ENCODE data around the gene IL6ST.
"Not testable (repeated sequence)": the region's sequence is repeated elsewhere in the genome, so short reads cannot be mapped to it uniquely, and the experiment has no call there.

Gene IL6ST

GRCh38 chr5:55959208-55959607, 35.6 kb downstream of the IL6ST start:
- no peak for DNase-seq

- DNase-seq = not testable (repeated sequence)
Observed at GRCh38 chr5:55941154-55941553, 53.6 kb downstream of the IL6ST start.

DNA sequence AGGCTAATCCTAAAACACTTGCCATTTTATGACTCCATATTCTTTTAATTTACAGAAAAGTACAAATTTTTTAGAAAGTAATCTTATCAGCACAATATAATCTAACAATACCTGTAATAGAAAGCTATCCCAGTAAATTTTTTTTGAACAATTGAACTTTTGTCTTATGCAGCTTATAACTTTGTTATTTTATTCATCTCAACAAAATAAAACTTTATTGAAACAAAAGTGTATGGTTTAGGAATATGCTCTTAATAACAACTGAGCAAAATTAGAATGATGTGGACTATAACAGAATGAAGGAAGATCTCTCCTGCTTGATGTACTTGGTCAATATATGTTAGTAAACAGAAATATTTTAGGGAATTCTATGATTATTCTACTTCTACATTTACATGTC, 57.2 kb downstream of the IL6ST start:
- DNase-seq = not testable (repeated sequence)

GRCh38 chr5:55936100-55936693, 58.6 kb downstream of the IL6ST start:
- DNase-seq = peak; percentile 40 to 67 (median 56)

DNA sequence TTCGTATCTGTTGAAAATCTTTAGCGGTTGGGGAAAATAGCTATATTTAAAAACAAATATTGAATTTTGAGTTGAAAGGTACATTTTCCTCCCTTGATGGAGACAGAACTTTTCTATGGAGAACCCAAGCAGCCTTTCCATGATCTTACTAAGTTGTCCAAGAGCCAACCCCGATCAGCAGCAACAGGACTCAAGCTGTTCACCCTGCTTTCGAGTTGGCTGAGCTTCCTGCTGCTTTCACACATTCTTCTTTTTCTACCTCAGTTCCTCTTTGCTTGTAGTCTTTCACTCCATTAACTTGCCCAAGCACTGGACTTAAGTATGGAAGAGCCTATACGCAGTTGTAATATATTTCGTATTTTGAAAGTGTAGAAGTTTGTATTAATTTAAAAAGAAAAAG, 59.4 kb downstream of the IL6ST start:
- DNase-seq = no peak

- DNase-seq = no peak
Observed at GRCh38 chr5:55934720-55935119, 60.0 kb downstream of the IL6ST start.

DNA sequence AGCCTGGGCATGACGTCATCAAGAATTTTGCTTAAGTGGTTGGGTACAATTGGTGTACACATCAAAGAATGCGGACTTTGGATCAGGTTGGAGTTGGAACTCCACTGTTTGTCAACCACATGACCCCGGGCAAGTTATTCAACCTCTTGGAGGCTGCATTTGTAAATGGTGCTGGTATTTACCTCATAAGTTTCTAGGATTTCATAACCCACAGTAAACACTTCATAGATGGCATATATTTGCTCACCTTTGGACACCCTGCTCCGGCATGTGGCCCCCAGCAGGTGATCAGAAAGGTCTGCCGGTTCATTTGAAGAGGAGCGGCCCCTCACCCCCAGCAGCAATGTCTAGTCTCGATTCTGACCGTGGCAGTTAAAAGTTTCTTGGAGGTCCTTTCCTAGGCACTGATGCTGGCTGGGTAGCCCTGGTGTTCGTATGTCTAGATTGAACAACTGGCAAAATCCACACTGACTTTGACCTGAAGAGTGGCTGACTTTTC, 60.6 kb downstream of the IL6ST start:
- no peak for DNase-seq

DNA sequence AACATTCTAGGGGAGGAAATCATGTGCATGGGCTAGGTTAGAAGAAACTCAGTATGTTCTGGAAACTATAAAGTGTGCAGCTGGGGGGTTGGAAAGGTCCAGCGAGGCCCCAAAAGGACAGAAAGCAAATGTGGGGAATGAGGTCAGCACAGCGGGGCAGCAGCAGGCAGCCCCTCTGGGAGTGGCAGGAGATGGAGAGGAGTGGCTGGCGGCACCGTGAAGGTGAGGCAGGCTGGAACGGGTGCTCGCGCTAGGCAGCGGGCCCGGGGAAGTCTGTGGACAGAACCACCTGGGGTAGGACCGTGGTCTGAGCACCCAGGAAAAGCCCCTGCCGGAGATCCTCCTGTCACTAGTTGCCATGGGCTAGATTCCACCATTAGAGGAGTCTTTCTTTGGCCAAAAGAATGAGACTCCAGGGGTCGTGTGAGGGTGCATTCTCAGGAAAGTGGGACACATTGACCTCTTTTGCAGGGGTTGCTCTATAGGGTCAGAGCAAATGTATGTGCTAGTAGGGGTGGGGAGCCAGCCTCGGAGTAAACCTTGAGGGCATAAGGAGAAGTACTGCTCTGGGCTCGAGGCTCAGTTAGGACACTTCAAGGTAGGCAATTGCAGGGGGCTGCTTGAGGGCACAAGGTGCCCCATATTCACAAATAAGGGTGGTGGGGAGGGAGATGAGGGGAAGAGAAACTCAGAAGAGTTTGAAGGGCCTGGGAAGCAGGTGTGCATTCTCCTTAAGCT, 61.2 kb downstream of the IL6ST start:
- no peak for DNase-seq

DNA sequence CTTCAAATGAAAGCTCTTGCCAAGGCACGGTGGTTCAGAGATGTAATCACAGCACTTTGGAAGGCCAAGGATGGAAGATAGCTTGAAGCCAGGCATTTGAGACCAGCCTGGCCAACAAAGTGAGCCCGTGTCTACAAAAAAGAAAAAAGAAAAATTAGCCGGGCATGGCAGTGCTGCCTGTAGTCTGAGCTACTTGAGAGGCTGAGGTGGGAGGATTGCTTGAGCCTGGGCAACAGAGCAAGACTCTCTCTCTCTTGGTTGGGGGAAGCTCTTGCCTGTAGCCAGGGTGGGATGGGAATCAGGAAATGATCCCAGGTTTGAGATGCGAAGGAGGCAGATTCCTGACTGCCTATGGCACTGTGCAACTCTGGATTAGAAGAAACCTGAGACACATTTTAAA, 62.1 kb downstream of the IL6ST start:
- DNase-seq = no peak

- no peak for DNase-seq
Observed at GRCh38 chr5:55929020-55929799, 65.6 kb downstream of the IL6ST start.

GRCh38 chr5:55927861-55928655, 66.7 kb downstream of the IL6ST start:
- no peak for DNase-seq

DNA sequence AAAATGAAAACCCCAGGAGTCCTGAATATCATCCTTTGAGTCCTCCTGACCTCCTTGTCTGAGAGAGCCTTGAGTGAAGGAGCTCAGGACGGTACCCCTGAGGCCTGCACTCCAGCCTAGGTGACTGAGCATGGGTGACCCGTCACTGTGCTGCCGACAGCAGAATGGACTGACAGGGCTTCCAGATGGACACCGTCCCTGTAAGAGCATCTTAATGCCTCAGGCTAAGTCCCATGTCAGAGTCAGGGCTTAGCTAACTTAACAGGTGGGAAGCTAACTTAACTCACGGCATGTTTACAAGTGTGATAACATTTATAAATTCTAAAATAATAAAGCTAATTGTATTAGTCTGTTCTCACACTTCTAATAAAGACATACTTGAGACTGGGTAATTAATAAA, 68.3 kb downstream of the IL6ST start:
- no peak for DNase-seq

DNA sequence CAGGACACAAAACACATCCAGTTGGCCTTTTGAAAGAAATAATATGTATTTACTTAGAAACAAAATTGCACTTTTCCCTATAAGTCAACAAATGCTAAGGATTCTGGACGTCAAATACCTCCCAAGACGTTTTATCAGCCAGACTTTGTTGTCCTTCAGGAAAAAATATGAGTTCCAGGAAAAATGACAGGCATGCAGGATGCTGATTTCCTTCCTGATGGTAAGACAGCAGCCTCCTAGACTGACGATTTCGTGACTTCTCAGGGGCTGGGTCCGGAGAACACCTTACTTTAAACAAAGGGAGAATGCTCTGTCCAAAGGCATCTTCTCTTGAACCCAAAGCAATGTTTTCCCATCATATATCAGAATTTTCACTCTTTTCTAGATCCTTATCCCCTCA, 69.1 kb downstream of the IL6ST start:
- no peak for DNase-seq

- DNase-seq = no peak
Observed at GRCh38 chr5:55925181-55925580, 69.6 kb downstream of the IL6ST start.

DNA sequence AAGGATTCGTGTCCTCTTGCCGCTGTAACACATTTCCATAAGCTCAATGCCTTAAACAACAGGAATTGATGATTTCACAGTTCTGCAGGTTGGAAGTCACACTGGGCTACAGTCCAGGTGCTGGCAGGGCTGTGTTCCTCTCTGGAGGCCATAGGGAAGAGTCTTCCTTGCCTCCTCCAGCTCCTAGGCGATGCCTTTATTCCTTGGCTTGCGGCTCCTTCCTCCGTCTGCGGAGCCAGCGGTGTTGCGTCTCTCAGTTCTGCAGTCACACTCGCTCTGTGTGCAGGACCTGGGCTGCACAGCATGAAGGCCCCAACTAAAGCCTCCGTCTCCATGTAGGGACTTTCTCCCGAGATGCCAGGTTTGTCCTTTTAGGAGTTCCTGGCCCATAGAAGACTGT, 70.0 kb downstream of the IL6ST start:
- DNase-seq = no peak

GRCh38 chr5:55923865-55924500, 70.8 kb downstream of the IL6ST start:
- no peak for DNase-seq

GRCh38 chr5:55923177-55923771, 71.5 kb downstream of the IL6ST start:
- peak in 1 of 4 experiments; percentile 14 for DNase-seq

GRCh38 chr5:55921617-55922016, 73.1 kb downstream of the IL6ST start:
- DNase-seq = no peak

GRCh38 chr5:55920784-55921183, 74.0 kb downstream of the IL6ST start:
- no peak for DNase-seq

DNA sequence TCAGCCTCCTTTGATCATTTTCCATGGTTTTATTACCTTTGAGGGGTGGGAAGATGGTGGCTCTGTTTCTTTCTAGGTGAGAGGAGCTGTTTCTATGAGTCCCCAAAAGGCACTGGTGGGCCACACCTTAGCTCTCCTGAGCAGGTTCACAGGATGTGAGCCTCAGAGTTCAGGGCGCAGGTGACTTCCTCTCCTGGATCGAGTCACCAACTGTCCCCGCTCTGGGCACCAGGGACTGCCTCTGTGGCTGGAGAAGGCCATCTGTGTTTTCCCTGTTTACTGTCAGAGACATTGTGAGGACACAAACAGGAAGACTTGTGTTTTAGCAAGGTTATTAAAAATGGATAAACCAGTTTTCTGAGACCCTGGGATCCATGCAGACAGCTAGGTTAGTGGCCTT, 75.1 kb downstream of the IL6ST start:
- no peak for DNase-seq

GRCh38 chr5:55918087-55919035, 76.4 kb downstream of the IL6ST start:
- no peak for DNase-seq
